Left renal pelvis (tissue), 4 donors: ENCODE data around the gene CFAP20DC. TPM values are rescaled to one million over a fixed set of nuclear protein-coding genes. Genes with fewer than 3 reads are reported as not detected.
A peak's percentile ranks its signal among the peaks of the same experiment; 100 is the strongest.
"Not testable (repeated sequence)": the region's sequence is repeated elsewhere in the genome, so short reads cannot be mapped to it uniquely, and the experiment has no call there.

Source experiments
- DNase-seq, 4 donors: peaks; one replicate each; pipeline ENCODE4 v3.0.0-alpha.2; 2013; ENCODE audit warnings: low read depth in 4 of 4, low spot score in 3 of 4
- polyA plus RNA-seq, 4 donors: library from polyadenylated mRNA; unstranded; fragments of 120-200 nt; gene quantifications; one replicate each; pipeline ENCODE4 v1.2.1, GENCODE V29; 2013; ENCODE audit not compliant: insufficient read length in 4 of 4

CFAP20DC gene
- polyA plus RNA-seq, 4 donors, result 2.3 to 4.4 (median 3.9) TPM

DNA sequence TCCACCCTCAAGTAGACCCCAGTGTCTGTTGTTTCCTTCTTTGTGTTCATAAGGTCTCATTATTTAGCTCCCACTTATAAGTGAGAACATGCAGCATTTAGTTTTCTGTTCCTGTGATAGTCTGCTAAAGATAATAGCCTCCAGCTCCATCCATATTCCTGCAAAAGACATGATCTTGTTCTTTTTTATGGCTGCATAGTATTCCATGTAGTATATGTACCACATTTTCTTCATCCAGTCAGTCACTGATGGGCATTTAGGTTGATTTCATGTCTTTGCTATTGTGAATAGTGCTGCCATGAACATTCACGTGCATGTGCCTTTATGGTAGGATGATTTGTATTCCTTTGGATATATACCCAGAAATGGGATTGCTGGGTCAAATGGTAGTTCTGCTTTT, 82.0 kb downstream of the CFAP20DC start:
- not testable (repeated sequence) for DNase-seq

DNA sequence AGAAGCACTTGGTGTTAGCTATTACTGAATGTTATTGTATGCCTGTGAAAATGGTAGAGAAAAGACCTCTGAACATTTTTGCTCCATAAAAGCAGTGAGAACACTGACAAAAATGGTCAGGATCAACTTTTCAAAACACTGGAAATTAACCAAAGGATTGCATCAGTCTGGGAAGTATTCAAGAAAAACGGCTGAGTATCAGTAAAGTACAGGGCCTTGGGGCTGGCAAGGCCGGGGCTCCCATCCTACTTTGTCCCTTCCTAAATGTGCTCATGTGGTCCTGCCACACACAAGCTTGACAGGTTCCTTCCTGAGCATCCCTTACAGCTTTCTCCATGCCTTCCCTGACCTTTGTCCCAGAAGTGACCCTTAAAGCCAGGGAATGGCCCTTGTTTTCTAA, 84.0 kb downstream of the CFAP20DC start:
- no peak for DNase-seq

DNA sequence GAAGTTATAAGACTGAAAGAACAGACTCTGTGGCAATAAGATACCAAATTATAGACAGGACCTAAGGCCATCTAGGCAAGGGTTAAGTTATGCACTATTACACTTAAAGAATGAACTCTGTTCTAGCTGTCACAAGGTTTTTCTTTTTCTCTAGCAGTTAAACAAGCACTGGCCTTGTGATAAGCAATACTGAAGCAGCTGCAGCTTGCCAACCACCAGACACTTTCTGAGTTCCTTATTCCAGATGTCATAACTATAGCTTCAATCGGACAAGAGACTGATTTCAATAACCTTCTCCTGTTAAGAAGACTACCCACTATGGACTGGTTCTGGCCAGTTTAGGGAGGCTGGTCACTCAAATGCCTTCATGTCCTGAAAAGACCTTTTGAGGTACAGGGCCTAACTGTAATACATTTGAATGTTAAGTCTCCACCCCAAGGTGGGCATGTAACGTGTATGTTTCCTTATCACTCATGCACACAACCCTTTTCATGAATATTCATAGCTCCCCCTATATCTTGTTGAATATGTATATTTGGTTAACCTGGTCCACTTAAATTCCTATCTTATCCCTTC, 85.8 kb downstream of the CFAP20DC start:
- DNase-seq, result no peak

DNA sequence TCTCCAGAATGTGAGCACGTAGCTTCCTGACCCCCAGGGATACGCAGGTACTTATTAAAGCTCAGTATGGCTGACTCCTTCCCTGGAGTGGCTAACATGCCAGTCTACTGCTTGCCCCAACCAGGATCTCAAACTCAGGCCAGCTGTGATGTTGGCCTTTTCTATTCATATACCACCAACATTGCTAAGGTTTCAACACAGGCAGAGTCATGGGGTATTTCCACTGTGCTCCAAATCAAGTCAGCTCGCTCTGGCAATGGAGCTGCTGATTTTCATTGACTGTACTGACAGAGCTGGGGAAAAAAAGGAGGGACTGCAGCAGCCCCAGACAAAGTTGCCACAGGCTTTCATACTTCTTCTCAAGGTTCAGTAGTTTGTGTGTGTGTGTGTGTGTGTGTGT, 87.0 kb downstream of the CFAP20DC start:
- DNase-seq, result no peak

DNA sequence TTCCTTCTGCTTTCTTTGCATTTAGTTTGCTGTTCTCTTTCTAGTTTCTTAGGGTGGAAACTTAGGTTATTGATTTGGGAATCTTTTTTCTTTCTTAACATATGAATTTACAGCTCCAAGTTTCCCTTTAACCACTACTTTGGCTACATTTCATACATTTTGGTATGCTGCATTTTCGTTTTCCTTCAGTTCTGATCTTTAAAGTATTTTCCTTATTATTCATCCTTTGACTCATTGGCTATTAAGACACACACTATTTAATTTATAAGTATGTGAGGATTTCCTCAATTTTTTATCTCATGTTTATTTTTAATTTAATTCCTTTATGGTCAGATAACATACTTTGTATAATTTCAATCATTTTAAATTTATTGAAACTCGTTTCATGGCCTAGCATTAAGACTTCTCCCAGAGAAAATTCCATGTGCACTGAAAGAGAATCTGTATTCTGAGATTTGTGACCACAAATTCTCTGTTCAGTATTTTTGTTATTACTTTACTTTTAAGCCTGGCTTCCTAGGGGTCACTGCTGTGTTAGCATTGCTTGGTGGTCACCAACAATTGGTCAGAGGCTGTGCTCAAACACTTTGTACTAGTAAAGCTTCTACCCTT, 87.7 kb downstream of the CFAP20DC start:
- DNase-seq, result no peak

DNA sequence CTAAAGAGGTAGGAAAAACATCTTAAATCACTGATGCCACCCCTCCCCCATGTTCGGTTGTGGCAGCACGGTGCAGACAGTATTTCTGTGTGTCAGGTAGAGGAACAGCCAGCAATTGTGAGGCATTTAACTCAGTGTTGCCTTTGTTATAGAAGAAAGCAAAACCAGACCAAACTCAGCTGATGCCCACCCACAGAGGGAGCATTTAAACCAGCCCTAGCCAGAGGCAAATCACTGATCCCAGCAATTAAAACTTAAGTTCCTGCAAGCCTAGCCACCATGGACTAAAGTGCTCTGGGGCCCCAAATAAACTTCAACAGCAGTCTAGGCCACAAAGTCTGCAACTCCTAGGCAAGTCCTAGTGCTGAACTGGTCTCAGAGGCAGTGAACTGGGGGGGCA, 94.5 kb downstream of the CFAP20DC start:
- DNase-seq, result no peak

DNA sequence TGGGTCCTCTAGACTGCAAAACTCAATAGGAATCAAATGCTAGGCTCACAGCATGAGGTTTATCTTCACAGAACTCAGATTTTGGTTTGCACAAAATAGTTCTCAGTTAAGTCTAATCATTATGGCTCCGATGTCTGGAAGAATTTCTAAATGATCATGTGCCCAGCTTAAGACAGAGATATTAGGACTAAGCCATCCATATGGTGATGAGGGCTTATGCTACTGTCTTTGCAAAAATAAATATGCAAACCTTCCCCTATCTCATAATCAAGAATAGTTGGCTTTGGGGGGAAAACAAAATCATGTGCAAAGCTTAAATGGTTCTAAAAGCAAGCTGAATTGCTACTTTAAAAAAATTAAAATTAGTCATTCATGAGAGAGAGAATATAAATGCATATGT, 96.5 kb downstream of the CFAP20DC start:
- DNase-seq, result no peak

DNA sequence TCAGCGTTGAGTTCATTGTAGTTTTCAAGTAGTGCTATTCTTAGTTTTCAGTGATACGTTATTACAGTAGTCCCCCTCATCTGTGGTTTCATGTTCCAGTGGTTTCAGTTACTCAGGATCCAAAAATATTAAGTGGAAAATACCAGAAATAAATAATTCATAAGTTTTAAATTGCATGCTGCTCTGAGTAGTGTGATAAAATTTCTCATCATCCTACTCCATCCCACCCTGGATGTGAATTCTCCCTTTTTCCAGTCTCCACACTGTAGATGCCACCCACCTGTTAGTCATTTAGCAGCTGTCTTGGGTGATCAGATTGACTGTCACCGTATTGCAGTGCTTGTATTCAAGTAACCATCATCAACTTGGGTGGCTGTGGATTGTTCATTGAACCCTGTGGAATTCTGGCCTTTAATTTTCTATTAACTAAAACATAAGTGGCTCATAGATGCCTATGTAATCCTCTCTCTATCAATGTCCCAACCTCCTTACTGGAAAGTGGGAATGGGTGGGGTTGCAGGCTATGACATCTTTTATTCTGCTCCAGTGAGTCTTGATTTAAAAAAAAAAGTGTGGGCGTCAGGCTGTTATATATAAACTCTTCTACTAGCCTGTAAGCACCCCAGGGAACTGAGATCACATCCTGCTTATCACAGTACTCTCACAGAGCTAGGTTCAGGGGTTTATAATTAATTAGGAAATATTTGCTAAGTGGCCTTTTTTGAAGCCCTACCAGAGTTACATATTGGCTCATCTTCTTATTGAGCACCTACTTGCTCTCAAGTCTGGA, 97.5 kb downstream of the CFAP20DC start:
- no peak for DNase-seq

DNA sequence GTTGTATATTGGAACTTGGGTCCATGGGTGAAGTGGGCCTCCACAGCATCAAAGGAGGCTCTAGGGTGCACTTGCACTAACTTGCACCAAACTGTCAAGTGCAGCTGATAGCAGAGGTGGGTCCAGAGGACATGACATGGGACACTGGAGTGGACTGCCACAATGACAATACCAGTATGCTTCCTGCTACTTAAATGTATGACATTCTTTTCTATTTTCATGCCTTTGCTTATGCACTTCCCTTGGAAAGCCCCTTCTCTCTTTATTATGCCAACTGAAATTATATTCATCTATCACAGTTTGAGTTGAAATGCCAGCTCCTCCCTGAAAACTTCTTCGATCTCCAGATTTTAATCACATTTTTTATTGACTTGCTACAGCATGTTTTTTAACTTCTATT, 101.8 kb downstream of the CFAP20DC start:
- no peak for DNase-seq

DNA sequence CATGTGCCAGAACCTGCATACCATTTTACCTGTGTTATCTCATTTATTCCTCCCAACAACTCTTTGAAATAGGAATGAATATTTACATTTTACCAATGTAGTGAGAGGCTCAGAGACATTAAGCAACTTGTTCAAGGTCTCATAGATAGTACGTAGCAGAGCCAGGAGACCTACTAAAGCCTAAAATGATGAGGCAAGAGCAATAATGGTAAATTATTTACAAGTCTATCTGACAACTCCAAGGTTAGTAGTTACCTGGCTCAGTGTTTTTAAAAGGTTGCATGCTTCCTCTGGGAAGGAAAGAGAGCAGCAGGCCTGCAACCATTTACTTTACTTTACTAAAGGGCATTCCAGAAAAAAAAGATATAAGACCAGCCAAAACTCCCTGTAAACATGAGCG, 103.0 kb downstream of the CFAP20DC start:
- no peak for DNase-seq

DNA sequence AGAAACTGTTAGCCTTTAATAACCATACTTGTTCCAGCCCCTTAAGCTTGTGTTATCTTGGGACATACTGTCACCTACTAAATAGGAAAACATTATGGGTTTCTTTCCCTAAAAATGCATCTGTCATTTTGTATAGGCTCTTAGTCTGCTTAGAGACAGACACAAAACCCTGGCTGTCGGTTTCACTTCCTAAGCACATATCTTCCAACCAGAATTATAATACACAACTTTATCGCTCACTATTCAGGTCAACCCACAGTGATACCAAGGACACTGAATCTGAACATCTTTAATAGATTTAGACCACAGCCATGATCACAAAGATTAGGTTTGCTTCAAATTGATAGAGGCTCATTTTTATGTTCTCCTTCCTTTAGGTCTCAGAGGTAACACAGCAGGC, 111.8 kb downstream of the CFAP20DC start:
- DNase-seq, result no peak

DNA sequence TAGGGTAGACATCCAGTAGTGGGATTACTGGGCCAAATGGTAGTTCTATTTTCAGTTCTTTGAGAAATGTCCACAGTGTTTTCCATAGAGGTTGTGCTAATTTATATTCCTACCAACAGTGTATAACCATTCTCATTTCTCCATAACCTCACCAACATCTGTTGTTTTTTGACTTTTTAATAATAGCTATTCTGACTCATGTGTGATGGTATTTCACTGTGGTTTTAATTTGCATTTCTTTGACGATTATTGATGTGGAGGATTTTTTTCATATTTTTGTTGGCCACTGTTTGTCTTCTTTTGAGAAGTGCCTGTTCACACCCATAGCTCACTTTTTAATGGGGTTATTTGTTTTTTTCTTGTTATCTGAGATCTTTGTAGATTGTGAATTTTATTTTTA, 125.2 kb downstream of the CFAP20DC start:
- no peak for DNase-seq

DNA sequence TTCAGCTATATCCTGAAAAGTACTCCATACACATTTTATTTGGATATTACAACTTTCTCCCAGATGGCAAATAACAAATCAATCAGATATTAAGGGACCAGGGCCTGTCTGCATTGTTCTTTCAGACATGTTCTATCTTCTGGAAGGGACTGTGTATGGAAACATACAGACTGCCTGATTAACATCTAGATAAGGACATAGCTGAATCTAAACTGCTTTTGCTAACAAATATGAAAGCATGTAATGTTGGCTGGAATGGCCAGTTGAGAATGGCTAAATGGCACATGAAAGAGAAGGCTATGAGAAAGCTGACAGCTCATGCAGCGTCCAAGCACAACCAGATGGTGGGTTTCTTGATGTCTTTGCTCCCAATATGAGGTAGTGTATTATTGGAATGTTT, 149.4 kb downstream of the CFAP20DC start:
- DNase-seq, result no peak

DNA sequence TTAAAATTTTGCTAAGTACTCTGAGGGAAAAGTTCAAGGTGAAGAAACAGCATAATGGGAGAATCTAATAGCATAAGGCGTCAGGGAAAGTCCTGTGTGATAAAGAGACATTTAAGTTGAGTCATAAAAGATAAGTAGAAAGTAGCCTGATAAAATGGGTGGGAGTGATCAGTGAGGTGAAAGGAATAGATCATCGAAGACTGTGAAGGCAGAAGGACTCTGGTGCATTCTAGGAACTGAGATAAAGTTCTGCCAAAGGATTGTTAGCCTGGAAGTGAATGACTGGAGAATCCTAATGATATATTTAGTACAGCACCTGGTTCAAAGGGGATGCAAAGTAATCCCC, 149.9 kb downstream of the CFAP20DC start:
- no peak for DNase-seq

DNA sequence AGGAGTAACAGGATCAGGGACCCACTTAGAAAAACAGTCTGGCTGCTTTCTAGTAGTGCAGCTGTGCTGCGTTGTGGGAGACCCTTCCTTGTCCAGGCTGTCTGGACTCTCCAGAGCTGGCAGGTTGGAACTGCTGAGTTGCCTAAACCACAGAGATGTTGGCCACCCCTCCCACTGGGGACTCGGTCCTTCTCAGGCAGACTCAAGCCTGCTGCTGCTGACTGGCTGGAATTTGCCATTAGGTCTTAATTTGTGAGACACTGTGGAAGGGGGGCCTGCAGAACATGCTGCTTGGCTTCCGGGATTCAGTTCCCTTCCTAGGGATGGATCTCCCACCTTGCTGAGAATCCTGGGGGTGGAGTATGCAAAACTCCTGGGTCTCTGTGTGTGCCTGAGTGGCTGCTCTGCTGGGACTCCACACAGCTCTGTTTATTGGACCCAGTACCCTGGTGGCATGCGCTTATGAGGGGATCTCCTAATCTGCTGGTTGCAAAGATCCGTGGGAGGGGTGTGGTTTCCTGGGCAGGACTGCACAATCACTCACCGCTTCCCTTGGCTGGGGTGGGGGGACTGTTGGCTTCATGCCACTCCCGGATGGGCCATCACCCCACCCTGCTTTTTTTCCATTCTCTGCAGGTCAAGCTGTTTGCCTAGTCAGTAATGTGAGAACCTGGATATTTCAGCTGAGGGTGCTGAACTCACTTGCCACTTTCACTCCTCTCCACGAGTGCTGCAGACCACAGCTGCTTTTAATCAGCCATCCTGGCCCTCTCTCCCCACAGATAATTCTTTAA, 150.5 kb downstream of the CFAP20DC start:
- peak in 1 of 4 donors; percentile 5 for DNase-seq

DNA sequence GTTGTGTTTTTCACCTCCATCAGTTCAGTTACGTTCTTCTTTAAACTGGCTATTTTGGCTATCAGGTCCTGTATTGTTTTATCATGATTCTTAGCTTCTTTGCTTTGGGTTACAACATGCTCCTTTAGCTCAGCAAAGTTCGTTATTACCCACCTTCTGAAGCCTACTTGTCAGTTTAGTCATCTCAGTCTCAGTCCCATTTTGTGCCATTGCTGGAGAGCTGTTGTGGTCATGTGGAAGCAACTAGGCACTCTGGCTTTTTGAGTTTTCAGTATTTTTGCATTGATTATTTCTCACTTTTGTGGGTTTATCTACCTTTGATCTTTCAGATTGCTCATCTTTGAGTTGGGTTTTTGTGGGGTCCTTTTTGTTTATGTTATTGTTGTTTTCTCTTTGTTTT, 151.3 kb downstream of the CFAP20DC start:
- no peak for DNase-seq

DNA sequence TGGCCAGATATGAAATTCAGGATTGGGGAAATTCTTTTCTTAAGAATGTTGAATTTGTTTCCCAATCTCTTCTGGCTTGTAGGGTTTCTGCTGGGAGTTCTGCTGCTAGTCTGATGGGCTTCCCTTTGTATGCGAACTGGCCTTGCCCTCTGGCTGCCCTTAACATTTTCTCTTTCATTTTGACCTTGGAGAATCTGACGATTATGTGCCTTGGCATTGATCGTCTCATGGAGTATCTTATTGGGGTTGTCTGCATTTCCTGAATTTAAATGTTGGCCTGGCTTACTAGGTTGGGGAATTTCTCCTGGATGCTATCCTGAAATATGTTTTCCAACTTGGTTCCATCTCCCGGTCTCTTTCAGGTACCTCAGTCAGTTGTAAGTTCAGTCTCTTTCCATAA, 152.2 kb downstream of the CFAP20DC start:
- DNase-seq, result no peak

DNA sequence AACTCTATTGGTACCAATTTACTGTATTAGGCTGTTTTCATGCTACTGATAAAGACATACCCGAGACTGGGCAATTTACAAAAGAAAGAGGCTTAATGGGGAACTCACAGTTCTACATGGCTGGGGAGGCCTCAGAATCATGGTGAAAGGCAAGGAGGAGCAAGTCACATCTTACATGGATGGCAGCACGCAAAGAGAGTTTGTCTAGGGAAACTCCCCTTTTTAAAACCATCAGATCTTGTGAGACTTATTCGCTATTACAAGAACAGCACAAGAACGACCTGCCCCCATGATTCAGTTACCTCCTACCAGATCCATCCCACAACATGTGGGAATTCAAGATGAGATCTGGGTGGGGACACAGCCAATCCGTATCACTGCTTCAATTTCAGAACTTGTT, 154.1 kb downstream of the CFAP20DC start:
- not testable (repeated sequence) for DNase-seq

DNA sequence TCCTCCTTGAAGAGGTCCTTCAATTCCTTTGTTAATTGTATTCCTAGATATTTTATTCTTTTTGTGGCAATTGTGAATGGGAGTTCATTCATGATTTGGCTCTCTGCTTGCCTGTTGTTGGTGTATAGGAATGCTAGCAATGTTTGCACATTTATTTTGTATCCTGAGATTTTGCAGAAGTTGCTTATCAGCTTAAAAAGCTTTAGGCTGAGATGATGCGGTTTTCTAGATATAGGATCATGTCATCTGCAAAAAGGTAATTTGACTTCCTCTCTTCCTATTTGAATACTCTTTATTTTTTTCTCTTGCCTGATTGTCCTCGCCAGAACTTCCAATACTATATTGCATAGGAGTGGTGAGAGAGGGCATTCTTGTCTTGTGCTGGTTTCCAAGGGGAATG, 157.3 kb downstream of the CFAP20DC start:
- DNase-seq, result not testable (repeated sequence)

DNA sequence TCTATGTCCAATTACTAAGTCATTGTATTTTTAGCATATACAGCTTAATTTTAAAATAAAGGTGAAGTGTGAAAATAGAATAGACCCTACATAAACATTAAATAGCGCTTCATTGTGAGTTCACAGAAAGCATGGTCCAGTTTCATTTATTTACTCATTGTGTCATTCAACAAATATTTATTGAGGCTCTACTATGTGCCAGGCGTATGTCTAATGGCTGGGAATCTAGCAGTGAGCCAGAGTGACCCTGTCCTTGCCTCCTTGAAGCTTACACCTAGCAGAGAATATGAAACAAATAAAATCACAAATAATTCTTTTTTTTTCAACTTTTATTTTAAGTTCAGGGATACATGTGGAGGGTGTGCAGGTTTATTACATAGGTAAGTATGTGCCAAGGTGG, 161.7 kb downstream of the CFAP20DC start:
- no peak for DNase-seq

DNA sequence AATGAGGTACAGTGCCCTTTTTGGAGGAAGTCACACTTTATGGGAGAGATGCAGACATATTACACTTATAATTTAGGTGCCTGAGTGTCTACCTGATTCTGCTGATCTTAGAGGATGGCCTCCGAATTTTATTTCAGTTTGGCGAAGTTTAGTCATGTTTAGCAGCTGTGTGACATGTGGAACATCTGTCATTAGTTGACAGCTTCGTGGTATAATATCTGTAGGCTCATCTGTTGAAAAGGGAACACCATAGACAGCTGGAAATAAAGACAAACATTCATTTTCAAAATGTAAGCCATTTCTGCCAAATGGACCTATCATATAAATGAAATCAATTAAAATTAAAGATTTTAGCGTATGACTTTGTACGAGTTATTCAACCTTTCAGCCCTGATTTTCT, 165.4 kb downstream of the CFAP20DC start:
- DNase-seq, result no peak
